Common myeloid progenitor, CD34-positive (primary cell): ENCODE results near the gene RAB3C.

Experiments used
- CTCF ChIA-PET: fragments of 350-600 bp; sonication (Branson Sonifier 250); formaldehyde crosslinking; loops from one replicate; lab custom pipeline; 2021; ENCODE audit warnings: antibody characterized with exemption; lab: Charles Lee
- POLR2A ChIA-PET: fragments of 350-600 bp; sonication (Branson Sonifier 250); formaldehyde crosslinking; loops from one replicate; lab custom pipeline; 2021; ENCODE audit warnings: antibody characterized with exemption; lab: Charles Lee
- DNase-seq, 3 donors: peaks; one replicate each; pipeline versions ENCODE4 v3.0.0 to v3.0.0-alpha.2; 2013
- H3K27ac ChIP-seq, 2 experiments: 1 replicate in 1 of 2; 2 replicates in 1 of 2; pipeline ENCODE4 v1.7.0; 2013; ENCODE audit warnings: inconsistent platforms in 2 of 2, low read length in 2 of 2, mild to moderate bottlenecking in 2 of 2, low read depth in 1 of 2, moderate library complexity in 1 of 2; ENCODE audit not compliant: severe bottlenecking in 2 of 2, insufficient read depth in 1 of 2, poor library complexity in 1 of 2
- H3K27me3 ChIP-seq, 5 experiments: replicated peaks in 2 of 5; 1 replicate in 3 of 5; 2 replicates in 2 of 5; pipeline versions ENCODE4 v1.6.1 to v1.7.0; 2013; ENCODE audit warnings: low read length in 4 of 5, mild to moderate bottlenecking in 2 of 5, moderate library complexity in 2 of 5, inconsistent platforms in 1 of 5; ENCODE audit not compliant: insufficient read depth in 5 of 5, control insufficient read depth in 4 of 5
- H3K36me3 ChIP-seq, 4 experiments: 1 replicate in 2 of 4; 2 replicates in 2 of 4; pipeline versions ENCODE4 v1.6.1 to v1.7.0; 2013; ENCODE audit warnings: low read length in 3 of 4, control low read depth in 1 of 4, mild to moderate bottlenecking in 1 of 4; ENCODE audit not compliant: control insufficient read depth in 4 of 4, insufficient read depth in 4 of 4
- H3K4me1 ChIP-seq, 4 experiments: 1 replicate in 3 of 4; 2 replicates in 1 of 4; pipeline versions ENCODE4 v1.6.1 to v1.7.1; 2013; ENCODE audit warnings: low read length in 3 of 4, mild to moderate bottlenecking in 3 of 4, control low read depth in 1 of 4, inconsistent platforms in 1 of 4, moderate library complexity in 1 of 4; ENCODE audit not compliant: control insufficient read depth in 4 of 4, insufficient read depth in 4 of 4; ENCODE audit errors: control extremely low read depth in 1 of 4
- H3K4me3 ChIP-seq, 7 experiments: 1 replicate in 4 of 7; 2 replicates in 3 of 7; pipeline versions ENCODE4 v1.5.1 to v1.7.0; 2013; ENCODE audit warnings: mild to moderate bottlenecking in 7 of 7, low read length in 6 of 7, moderate library complexity in 6 of 7, inconsistent platforms in 2 of 7, low read depth in 2 of 7, control low read depth in 1 of 7; ENCODE audit not compliant: insufficient read depth in 4 of 7, control insufficient read depth in 1 of 7; ENCODE audit errors: extremely low read depth in 1 of 7
- H3K9me3 ChIP-seq, 5 experiments: 1 replicate in 4 of 5; 2 replicates in 1 of 5; pipeline versions ENCODE4 v1.6.1 to v1.7.1; 2013; ENCODE audit warnings: low read length in 4 of 5, mild to moderate bottlenecking in 2 of 5, inconsistent platforms in 1 of 5, low read depth in 1 of 5, moderate library complexity in 1 of 5; ENCODE audit not compliant: control insufficient read depth in 4 of 5, insufficient read depth in 2 of 5; ENCODE audit errors: control extremely low read depth in 1 of 5
- WGBS: methylation state at CpG from one replicate; pipeline ENCODE4 v1.1.5; 2013; ENCODE audit not compliant: insufficient coverage; 5-methylcytosine and 5-hydroxymethylcytosine counted together

Gene RAB3C

DNA sequence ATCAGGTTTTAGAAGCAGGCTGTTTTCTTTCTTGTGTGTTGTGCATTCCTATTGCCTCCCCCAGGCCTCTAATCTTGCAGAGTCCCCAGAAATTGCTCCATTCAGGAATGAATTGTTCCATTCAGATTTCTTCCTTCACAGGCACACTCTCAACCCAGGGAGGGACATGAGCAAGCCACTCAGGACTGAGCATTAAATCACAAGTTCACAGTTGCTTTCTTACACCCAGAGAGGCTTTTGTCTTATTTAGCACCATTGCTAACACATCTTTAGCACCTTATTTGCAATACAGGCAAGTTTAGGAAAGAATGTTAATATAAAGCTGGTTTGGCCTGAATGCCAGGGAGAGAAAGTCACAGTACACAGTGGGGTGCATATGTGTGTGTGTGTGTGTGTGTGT is 221.4 kb downstream of the RAB3C start:
- H3K27me3 ChIP-seq: no peaks in the 10 kb centered on the region
- ChIA-PET POLR2A (no interaction called here), CTCF (interaction anchor here (0.6 to 1.8 kb wide), 2 partner anchors 15 to 17 kb away, joined by 4 read pairs; no protein-coding TSS in a partner anchor)
- H3K36me3 ChIP-seq: no peaks in the 10 kb centered on the region
- no peak for DNase-seq
- H3K4me3 ChIP-seq: no peak overlapping the region
- no peaks in the 10 kb centered on the region for H3K4me1 ChIP-seq
- H3K27ac ChIP-seq: no peak overlapping the region
- no peaks in the 10 kb centered on the region for H3K9me3 ChIP-seq

DNA sequence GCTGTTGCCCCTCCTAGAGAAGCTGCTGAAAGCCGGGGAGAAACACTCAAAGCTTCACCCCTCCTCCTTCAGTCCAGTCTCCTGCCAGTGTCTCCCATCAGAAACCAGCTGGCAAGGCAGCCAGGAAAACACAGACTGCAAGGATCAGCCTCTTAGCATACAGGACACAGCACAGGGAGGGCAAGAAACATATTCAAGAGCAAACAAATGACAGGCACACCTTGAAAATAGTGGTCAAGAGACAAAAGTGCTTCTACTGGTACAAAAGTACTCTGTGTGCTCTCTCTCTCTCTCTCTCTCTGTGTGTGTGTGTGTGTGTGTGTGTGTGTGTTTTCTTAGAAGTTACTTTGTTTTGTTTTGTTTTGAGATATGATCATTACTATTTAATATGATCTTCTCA is 227.2 kb downstream of the RAB3C start:
- H3K9me3 ChIP-seq: no peaks in the 10 kb centered on the region
- DNase-seq: no peak
- no peaks in the 10 kb centered on the region for H3K27me3 ChIP-seq
- no peak overlapping the region for H3K4me3 ChIP-seq
- POLR2A ChIA-PET: no interaction called here
- no peaks in the 10 kb centered on the region for H3K36me3 ChIP-seq
- WGBS: 100% methylated on average over 1 of the region's 1 CpG
- CTCF ChIA-PET: interaction anchor here (1.2 kb wide), 1 partner anchor 330 kb away, joined by 3 read pairs; no protein-coding TSS in a partner anchor
- H3K27ac ChIP-seq: no peak overlapping the region
- no peaks in the 10 kb centered on the region for H3K4me1 ChIP-seq

DNA sequence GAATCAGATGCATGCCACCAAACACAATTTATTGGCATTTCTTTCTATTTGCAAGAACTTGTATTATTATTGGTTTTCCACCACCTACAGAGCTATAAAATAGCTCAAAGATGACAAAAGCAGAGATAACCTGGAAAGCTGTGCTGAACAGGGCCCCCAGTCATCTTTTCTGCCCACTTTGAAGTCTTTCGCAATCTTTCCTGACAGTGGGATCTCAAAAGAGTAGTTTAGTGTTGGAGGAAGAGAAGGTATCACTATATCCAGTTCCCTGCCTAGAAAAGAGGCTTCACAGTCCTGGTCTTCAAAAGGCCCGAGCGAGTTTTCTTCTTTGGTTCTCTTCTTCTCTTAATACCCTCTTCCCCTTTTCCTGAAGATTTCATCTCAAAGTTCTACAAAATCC is 231.0 kb downstream of the RAB3C start:
- Histone ChIP-seq H3K9me3 (no peaks in the 10 kb centered on the region), H3K27me3 (no peaks in the 10 kb centered on the region), H3K4me3 (no peak overlapping the region), H3K36me3 (no peaks in the 10 kb centered on the region), H3K4me1 (no peaks in the 10 kb centered on the region), H3K27ac (no peak overlapping the region)
- 100% methylated on average over 2 of the region's 3 CpGs for WGBS
- CTCF ChIA-PET: interaction anchor here (0.6 to 4.5 kb wide), 5 partner anchors 16 to 913 kb away, joined by 3 to 23 read pairs (median 3); no protein-coding TSS in a partner anchor
- POLR2A ChIA-PET: no interaction called here
- DNase-seq: no peak

DNA sequence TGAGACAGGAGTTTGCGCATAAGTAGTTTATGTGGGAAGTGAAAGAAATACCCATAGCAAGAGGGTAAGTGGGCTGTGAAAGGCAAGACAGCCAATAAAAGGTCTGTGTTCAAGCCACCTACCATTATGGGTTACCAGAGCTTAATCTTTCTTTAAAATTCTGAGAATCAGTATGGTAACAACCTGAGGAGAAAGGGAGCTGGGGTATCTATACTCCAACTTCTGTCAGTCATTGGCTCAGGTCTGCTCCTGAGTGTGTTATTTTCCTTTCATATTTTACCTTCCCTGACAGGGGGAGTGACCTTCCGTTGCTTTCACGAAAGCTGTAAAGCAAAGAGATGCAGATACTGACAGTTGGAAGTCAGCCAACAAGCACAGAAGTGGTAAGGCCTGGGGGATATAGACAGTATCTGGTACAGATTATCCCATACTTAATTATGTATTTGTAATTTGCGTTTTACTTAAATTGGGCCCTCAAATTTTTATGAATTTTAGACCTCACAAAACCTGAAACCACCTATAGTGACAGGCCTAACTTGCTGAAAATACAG is 233.4 kb downstream of the RAB3C start:
- H3K4me1 ChIP-seq: no peaks in the 10 kb centered on the region
- CTCF ChIA-PET: interaction anchor here (0.6 to 4.5 kb wide), 5 partner anchors 12 to 339 kb away, joined by 3 to 23 read pairs (median 3); no protein-coding TSS in a partner anchor
- POLR2A ChIA-PET: interaction anchor here (0.6 kb wide), 2 partner anchors 141 to 191 kb away, joined by 3 read pairs; no protein-coding TSS in a partner anchor
- DNase-seq: no peak
- no CpG with 5 or more reads among the region's 4 CpGs for WGBS
- no peaks in the 10 kb centered on the region for H3K36me3 ChIP-seq
- no peak overlapping the region for H3K27ac ChIP-seq
- no peak overlapping the region for H3K4me3 ChIP-seq
- no peaks in the 10 kb centered on the region for H3K27me3 ChIP-seq
- H3K9me3 ChIP-seq: no peaks in the 10 kb centered on the region

DNA sequence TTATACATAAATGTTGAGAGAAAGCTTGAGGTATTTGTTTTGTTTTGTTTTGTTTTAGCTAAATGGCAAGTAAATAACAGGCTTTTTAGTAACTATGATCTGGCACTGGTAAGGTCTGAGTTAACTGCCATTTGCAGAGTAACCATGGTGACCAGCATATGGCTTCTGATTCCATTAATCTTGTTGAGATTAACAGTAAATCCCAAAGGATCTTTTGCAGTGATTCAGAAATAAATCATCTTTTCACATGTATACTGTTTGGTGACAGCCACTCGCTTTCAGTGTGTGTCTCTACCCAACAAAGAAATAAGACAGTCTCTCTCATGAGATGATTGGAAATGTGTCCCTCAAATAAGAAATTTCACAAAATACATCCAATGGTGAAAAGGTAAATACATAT is 235.6 kb downstream of the RAB3C start:
- Histone ChIP-seq H3K4me1 (no peaks in the 10 kb centered on the region), H3K27ac (no peak overlapping the region), H3K27me3 (no peaks in the 10 kb centered on the region), H3K4me3 (no peak overlapping the region), H3K36me3 (no peaks in the 10 kb centered on the region), H3K9me3 (no peaks in the 10 kb centered on the region)
- no peak for DNase-seq
- POLR2A ChIA-PET: no interaction called here
- no CpG with 5 or more reads among the region's 1 CpG for WGBS
- CTCF ChIA-PET: interaction anchor here (1.1 kb wide), 1 partner anchor 332 kb away, joined by 4 read pairs; no protein-coding TSS in a partner anchor

DNA sequence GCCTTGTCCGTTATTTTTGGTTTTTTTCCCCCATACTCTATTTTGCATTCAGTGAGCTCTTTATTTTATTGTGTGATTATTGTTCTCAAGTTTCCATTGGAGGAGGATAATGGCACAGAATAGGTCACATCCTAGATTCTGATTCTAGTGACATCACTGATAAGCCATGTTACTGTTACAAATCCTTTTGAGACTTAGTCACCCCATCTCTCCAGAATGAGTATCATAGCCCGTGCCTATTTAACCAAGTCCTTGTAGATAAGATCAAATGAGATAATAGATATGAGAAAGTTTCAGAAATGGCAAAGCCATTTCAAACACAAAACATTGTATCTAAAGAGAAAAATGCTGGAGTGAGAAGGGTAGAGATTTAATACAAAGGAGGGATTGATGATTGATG is 242.6 kb downstream of the RAB3C start:
- H3K4me3 ChIP-seq: no peak overlapping the region
- CTCF ChIA-PET: no interaction called here
- H3K9me3 ChIP-seq: no peaks in the 10 kb centered on the region
- H3K27me3 ChIP-seq: no peaks in the 10 kb centered on the region
- H3K27ac ChIP-seq: no peak overlapping the region
- DNase-seq: no peak
- no CpG with 5 or more reads among the region's 2 CpGs for WGBS
- POLR2A ChIA-PET: interaction anchor here (0.6 kb wide), 1 partner anchor 94 kb away, joined by 3 read pairs; no protein-coding TSS in a partner anchor
- H3K4me1 ChIP-seq: no peaks in the 10 kb centered on the region
- no peaks in the 10 kb centered on the region for H3K36me3 ChIP-seq

DNA sequence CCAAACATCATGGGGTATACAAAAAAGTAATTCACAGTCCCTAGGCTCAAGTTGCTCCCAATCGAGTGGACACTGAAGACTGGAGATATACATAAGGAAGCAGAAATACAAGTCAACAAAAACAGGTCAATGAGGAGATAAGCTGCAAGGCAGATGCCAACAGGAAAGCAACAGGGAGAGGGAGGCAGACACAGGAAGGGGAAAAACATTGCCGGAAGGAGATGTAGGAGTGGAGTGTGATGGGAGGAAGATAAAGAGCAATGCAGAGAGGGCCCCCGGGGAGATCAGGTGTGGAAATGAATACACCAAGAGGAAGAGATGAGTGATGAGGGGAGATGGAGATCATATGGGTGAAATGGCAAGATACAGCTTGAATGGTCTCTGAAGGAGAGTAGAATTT is 243.0 kb downstream of the RAB3C start:
- Histone ChIP-seq H3K27me3 (no peaks in the 10 kb centered on the region), H3K36me3 (no peaks in the 10 kb centered on the region), H3K4me1 (no peaks in the 10 kb centered on the region), H3K4me3 (no peak overlapping the region), H3K27ac (no peak overlapping the region), H3K9me3 (no peaks in the 10 kb centered on the region)
- WGBS: 72% methylated on average over 3 of the region's 3 CpGs
- POLR2A ChIA-PET: no interaction called here
- no peak for DNase-seq
- CTCF ChIA-PET: no interaction called here
